SK-N-SH (cell line): Measurements from ENCODE around the gene ENPP7. TPM values are rescaled to one million over a fixed set of nuclear protein-coding genes. Genes with fewer than 3 reads are reported as not detected.

ENCODE experiments used
- CTCF ChIA-PET: fragments of 300-600, 350-600 bp; formaldehyde crosslinking; extraction: SDS; loops from one replicate; lab custom pipeline; 2021; lab: Yijun Ruan, JAX
- POLR2A ChIA-PET: fragments of 350-600 bp; sonication (Branson Sonifier 250); formaldehyde crosslinking; extraction: SDS; loops from one replicate; lab custom pipeline; 2020; ENCODE audit warnings: antibody characterized with exemption, inconsistent platforms; lab: Yijun Ruan, JAX
- DNase-seq: peaks from one replicate; pipeline ENCODE4 v3.0.0; 2012
- H2AFZ ChIP-seq: fragments of 200-600 bp; sonication (generic); 2 replicates; pipeline ENCODE4 v1.8.1; 2016; ENCODE audit warnings: antibody characterized with exemption, mild to moderate bottlenecking, low read depth
- H3F3A ChIP-seq: fragments of 200-600 bp; sonication (generic); replicated peaks from 2 replicates; pipeline ENCODE3; 2016; ENCODE audit warnings: antibody characterized with exemption, mild to moderate bottlenecking; ENCODE audit not compliant: insufficient read depth
- H3K27ac ChIP-seq, 2 experiments: fragments of 200-500 bp in 1 of 2; fragments of 200-600 bp in 1 of 2; sonication (Bioruptor generic) in 1 of 2; sonication (generic), shearing (Covaris generic) in 1 of 2; 2 replicates each; pipeline versions ENCODE4 v1.5.1 to v1.6.1; 2014 to 2016; ENCODE audit warnings: low read depth in 2 of 2, inconsistent platforms in 1 of 2, low read length in 1 of 2, mild to moderate bottlenecking in 1 of 2, mixed read lengths in 1 of 2
- H3K27me3 ChIP-seq: fragments of 200-600 bp; sonication (generic), shearing (Covaris generic); 2 replicates; pipeline ENCODE4 v1.6.1; 2016; ENCODE audit warnings: mixed run types; ENCODE audit not compliant: insufficient read depth
- H3K36me3 ChIP-seq, 2 experiments: fragments of 200-500 bp in 1 of 2; fragments of 200-600 bp in 1 of 2; sonication (Bioruptor generic) in 1 of 2; sonication (generic) in 1 of 2; replicated peaks in 1 of 2; 2 replicates each; pipeline versions ENCODE3 to v1.5.1; 2014 to 2016; ENCODE audit warnings: low read length in 1 of 2, mild to moderate bottlenecking in 1 of 2; ENCODE audit not compliant: insufficient read depth in 2 of 2, control insufficient read depth in 1 of 2
- H3K4me1 ChIP-seq, 2 experiments: fragments of 200-500 bp in 1 of 2; fragments of 200-600 bp in 1 of 2; sonication (Bioruptor generic) in 1 of 2; sonication (generic), shearing (Covaris generic) in 1 of 2; 2 replicates each; pipeline versions ENCODE4 v1.5.1 to v1.6.1; 2014 to 2016; ENCODE audit warnings: low read depth in 1 of 2, low read length in 1 of 2, mixed run types in 1 of 2; ENCODE audit not compliant: insufficient read depth in 2 of 2, control insufficient read depth in 1 of 2
- H3K4me2 ChIP-seq: fragments of 200-600 bp; sonication (generic), shearing (Covaris generic); 2 replicates; pipeline ENCODE4 v1.6.1; 2017; ENCODE audit warnings: mixed run types
- H3K4me3 ChIP-seq, 2 experiments: fragments of 200-500 bp in 1 of 2; fragments of 200-600 bp in 1 of 2; sonication (Bioruptor generic) in 1 of 2; sonication (generic), shearing (Covaris generic) in 1 of 2; 2 replicates each; pipeline versions ENCODE4 v1.5.1 to v1.8.1; 2014 to 2016; ENCODE audit warnings: low read depth in 2 of 2, inconsistent platforms in 1 of 2, low read length in 1 of 2, mild to moderate bottlenecking in 1 of 2, mixed read lengths in 1 of 2, moderate library complexity in 1 of 2
- H3K79me2 ChIP-seq: fragments of 200-600 bp; sonication (generic); 2 replicates; pipeline ENCODE4 v1.8.1; 2017; ENCODE audit warnings: mild to moderate bottlenecking; ENCODE audit not compliant: insufficient read depth
- H3K9ac ChIP-seq: fragments of 200-600 bp; sonication (generic); 2 replicates; pipeline ENCODE4 v1.6.1; 2017; ENCODE audit warnings: mixed run types
- H3K9me2 ChIP-seq: fragments of 200-600 bp; sonication (generic); 2 replicates; pipeline ENCODE4 v1.6.1; 2017; ENCODE audit warnings: mixed run types
- H3K9me3 ChIP-seq: fragments of 200-600 bp; sonication (generic); 2 replicates; pipeline ENCODE4 v1.6.1; 2017; ENCODE audit warnings: mixed run types, mild to moderate bottlenecking, moderate library complexity
- H4K20me1 ChIP-seq: fragments of 200-600 bp; sonication (generic); 2 replicates; pipeline ENCODE4 v1.6.1; 2017; ENCODE audit warnings: mild to moderate bottlenecking, mixed run types; ENCODE audit not compliant: insufficient read depth
- EP300 ChIP-seq, 2 experiments: IDR thresholded peaks; 2 replicates each; pipeline versions ENCODE4 v1.4.0 to v1.6.1; 2012; ENCODE audit warnings: borderline replicate concordance in 1 of 2, low read depth in 1 of 2, low read length in 1 of 2
- FOXM1 ChIP-seq: IDR thresholded peaks from 2 replicates; pipeline ENCODE4 v1.4.0; 2012; ENCODE audit warnings: low read depth, mild to moderate bottlenecking
- MXI1 ChIP-seq: IDR thresholded peaks from 2 replicates; pipeline ENCODE4 v1.6.1; 2012; ENCODE audit warnings: mild to moderate bottlenecking, low read depth, low read length, improper control_type of control experiment
- NRF1 ChIP-seq: IDR thresholded peaks from 2 replicates; pipeline ENCODE4 v1.6.1; 2012; ENCODE audit warnings: low read depth, mild to moderate bottlenecking, low read length
- POLR2AphosphoS5 ChIP-seq: IDR thresholded peaks from 2 replicates; pipeline ENCODE4 v1.6.1; 2012; ENCODE audit warnings: low read depth, low read length
- RAD21 ChIP-seq: IDR thresholded peaks from 2 replicates; pipeline ENCODE4 v1.6.1; 2012; ENCODE audit warnings: mild to moderate bottlenecking, low read length
- REST ChIP-seq: IDR thresholded peaks from 2 replicates; pipeline ENCODE4 v1.6.1; 2012; ENCODE audit warnings: mild to moderate bottlenecking, low read depth, low read length, moderate library complexity
- SIN3A ChIP-seq: IDR thresholded peaks from 2 replicates; pipeline ENCODE4 v1.6.1; 2012; ENCODE audit warnings: low read depth, mild to moderate bottlenecking, low read length, moderate library complexity, borderline replicate concordance
- WGBS: methylation state at CpG from one replicate; pipeline ENCODE4 v1.1.6; 2017; ENCODE audit warnings: low lambda C conversion rate; 5-methylcytosine and 5-hydroxymethylcytosine counted together
- polyA plus RNA-seq, 3 experiments: library from polyadenylated mRNA; depleted of rRNA; stranded (reverse); fragments of >200 nt; gene quantifications; 2 replicates each; pipeline ENCODE4 v1.2.3, GENCODE V29; 2012

Gene ENPP7
- polyA plus RNA-seq, 1 of the 3 experiments (the other 2 are of a cell fraction): not detected

GRCh38 chr17:79742951-79743476 lies 12.3 kb downstream of the ENPP7 start:
- 79% methylated on average over 7 of the region's 7 CpGs for WGBS
- peaks cover 47% of the 10 kb centered on the region for H3K27me3 ChIP-seq

GRCh38 chr17:79743614-79744013 lies 12.9 kb downstream of the ENPP7 start:
- H3K4me1 ChIP-seq: peaks cover 0 to 18% of the 10 kb centered on the region in 2 experiments; a peak in 1 of 4 replicates
- no peaks in the 10 kb centered on the region for H3K36me3 ChIP-seq
- H3K27me3 ChIP-seq: peaks cover 47% of the 10 kb centered on the region
- DNase-seq: no peak
- H3K9ac ChIP-seq: no peak overlapping the region
- no peaks in the 10 kb centered on the region for H3K9me2 ChIP-seq
- no peak for TF ChIP-seq RAD21
- TF ChIP-seq EP300 (IDR thresholded peaks at IDR 0.05; ENCODE audit: borderline replicate concordance in 1 of 2, low read depth in 1 of 2, low read length in 1 of 2): no peak
- TF ChIP-seq MXI1: no peak
- no peak for TF ChIP-seq NRF1
- no peak for TF ChIP-seq SIN3A
- TF ChIP-seq, all 33 proteins: peak for 0
- Histone ChIP-seq H2AFZ (no peak overlapping the region), H3K4me3 (no peak overlapping the region), H3F3A (peaks cover 5% of the 10 kb centered on the region), H3K27ac (no peak overlapping the region), H3K4me2 (no peak overlapping the region), H3K79me2 (no peaks in the 10 kb centered on the region), H4K20me1 (no peaks in the 10 kb centered on the region), H3K9me3 (no peaks in the 10 kb centered on the region)
- ChIA-PET POLR2A (interaction anchor here (0.6 to 0.7 kb wide), 2 partner anchors 96 to 301 kb away, joined by 3 to 4 read pairs; partner anchors contain the start of gene CBX4), CTCF (interaction anchor here (0.9 to 10.7 kb wide), 16 partner anchors 15 to 1255 kb away, joined by 3 to 216 read pairs (median 10); partner anchors contain the start of genes CBX2, CBX4 and CBX8)
- WGBS: 80% methylated on average over 5 of the region's 5 CpGs

More at GRCh38 chr17:79742951-79743476, 12.3 kb downstream of the ENPP7 start:
- H3K36me3 ChIP-seq: no peaks in the 10 kb centered on the region
- H3K79me2 ChIP-seq: no peaks in the 10 kb centered on the region
- H3K27ac ChIP-seq: no peak overlapping the region
- no peak overlapping the region for H3K4me2 ChIP-seq
- ChIA-PET CTCF (interaction anchor here (0.9 to 10.7 kb wide), 18 partner anchors 14 to 415 kb away, joined by 3 to 216 read pairs (median 10); partner anchors contain the start of genes CBX2, CBX4 and CBX8), POLR2A (interaction anchor here (1.4 to 1.8 kb wide), 2 partner anchors 43 to 68 kb away, joined by 4 to 9 read pairs; no protein-coding TSS in a partner anchor)
- H3K9me2 ChIP-seq: no peaks in the 10 kb centered on the region
- peaks cover 0 to 16% of the 10 kb centered on the region in 2 experiments; a peak in 1 of 4 replicates for H3K4me1 ChIP-seq
- peak; percentile 36 for DNase-seq
- TF ChIP-seq REST: no peak
- no peak for TF ChIP-seq POLR2AphosphoS5
- no peak for TF ChIP-seq FOXM1
- H3K9me3 ChIP-seq: no peaks in the 10 kb centered on the region
- H3K4me3 ChIP-seq: no peak overlapping the region
- peaks cover 3% of the 10 kb centered on the region for H3F3A ChIP-seq
- H4K20me1 ChIP-seq: no peaks in the 10 kb centered on the region
- no peak overlapping the region for H3K9ac ChIP-seq
- no peak overlapping the region for H2AFZ ChIP-seq
